Parathyroid adenoma (tissue), 2 donors: ENCODE data around the gene PALS1.

Experiments
- H2AFZ ChIP-seq: fragments of 300-600 bp; sonication (generic); one replicate; pipeline ENCODE4 v1.7.0; 2017; ENCODE audit warnings: antibody characterized with exemption, mild to moderate bottlenecking
- H3K27ac ChIP-seq: fragments of 300-600 bp; sonication (generic); one replicate; pipeline ENCODE4 v1.7.0; 2017
- H3K27me3 ChIP-seq: fragments of 300-600 bp; sonication (generic); one replicate; pipeline ENCODE4 v1.7.0; 2017; ENCODE audit warnings: low read length; ENCODE audit not compliant: control insufficient read depth, insufficient read depth
- H3K36me3 ChIP-seq: fragments of 300-600 bp; sonication (generic); one replicate; pipeline ENCODE4 v1.7.0; 2017; ENCODE audit warnings: low read length; ENCODE audit not compliant: control insufficient read depth, insufficient read depth
- H3K4me1 ChIP-seq: fragments of 300-600 bp; sonication (generic); one replicate; pipeline ENCODE4 v1.7.0; 2017; ENCODE audit warnings: control low read depth
- H3K4me2 ChIP-seq: fragments of 300-600 bp; sonication (generic); one replicate; pipeline ENCODE4 v1.7.0; 2017; ENCODE audit warnings: low read length
- H3K4me3 ChIP-seq: fragments of 300-600 bp; sonication (generic); one replicate; pipeline ENCODE4 v1.7.0; 2017; ENCODE audit warnings: low read depth, low read length
- H3K79me2 ChIP-seq: fragments of 300-600 bp; sonication (generic); one replicate; pipeline ENCODE4 v1.7.0; 2017; ENCODE audit warnings: control low read depth
- H3K9ac ChIP-seq: fragments of 300-600 bp; sonication (generic); one replicate; pipeline ENCODE4 v1.7.0; 2017; ENCODE audit warnings: mild to moderate bottlenecking
- H3K9me3 ChIP-seq: fragments of 300-600 bp; sonication (generic); one replicate; pipeline ENCODE4 v1.7.0; 2017; ENCODE audit warnings: low read length; ENCODE audit not compliant: control insufficient read depth
- TF ChIP-seq, protein P1 (sequence below): fragments of 300-600 bp; sonication (generic); IDR thresholded peaks from one replicate; pipeline ENCODE4 v1.7.0; 2017; ENCODE audit warnings: antibody characterized with exemption, mild to moderate bottlenecking
- donor health status: primary hyperparathyroidism.

Gene PALS1

DNA sequence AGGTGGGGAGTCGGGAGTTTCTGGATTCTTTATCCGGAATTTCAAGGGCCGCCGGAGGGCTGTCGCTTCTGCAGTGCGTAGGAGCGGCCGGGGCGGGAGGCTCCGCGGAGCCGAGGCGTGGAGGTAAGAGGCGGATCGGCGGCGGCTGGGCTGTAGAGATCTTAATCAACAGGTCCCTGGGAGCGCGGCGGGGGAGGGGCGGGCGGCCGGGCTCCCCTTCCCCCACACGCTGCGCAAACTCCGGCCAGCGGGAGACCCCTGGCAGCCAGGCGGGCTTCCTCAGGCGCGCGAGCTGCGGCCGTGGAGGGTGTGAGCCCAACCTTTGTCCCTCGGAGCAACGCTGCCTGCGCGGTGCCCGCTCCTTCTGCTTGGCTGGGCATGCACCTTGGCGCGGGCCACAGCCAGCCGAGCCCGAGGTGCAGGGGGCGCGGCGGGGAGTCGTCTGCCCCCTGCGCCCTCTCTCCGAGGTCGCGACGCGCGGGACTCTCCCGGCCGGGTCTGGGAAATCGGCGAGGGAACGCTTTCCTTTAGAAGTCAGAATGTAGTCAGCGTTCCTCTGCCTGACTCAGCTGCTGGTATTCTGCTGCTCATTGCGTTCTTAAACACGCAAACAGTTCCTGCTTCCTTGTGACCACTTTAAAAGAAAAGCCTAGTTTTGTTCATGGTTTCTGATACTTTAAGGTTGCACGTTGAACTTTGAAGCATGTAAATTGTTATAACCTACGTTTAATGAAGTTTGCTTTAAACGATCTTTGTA is at the start of gene PALS1:
PALS1 (plus strand) TSS at position 25 of the 757 bp plus-strand sequence. CDS start 37,736 bp downstream, outside the sequence.
- peak within 1 kb of the TSS; percentile 97 for H3K4me2 ChIP-seq
- H3K36me3 ChIP-seq: no peaks in the 10 kb centered on the region
- peak within 1 kb of the TSS; percentile 96 for H3K27ac ChIP-seq
- peak within 1 kb of the TSS; percentile 98 for H2AFZ ChIP-seq
- no peaks in the 10 kb centered on the region for H3K4me1 ChIP-seq
- TF ChIP-seq, protein P1, sequence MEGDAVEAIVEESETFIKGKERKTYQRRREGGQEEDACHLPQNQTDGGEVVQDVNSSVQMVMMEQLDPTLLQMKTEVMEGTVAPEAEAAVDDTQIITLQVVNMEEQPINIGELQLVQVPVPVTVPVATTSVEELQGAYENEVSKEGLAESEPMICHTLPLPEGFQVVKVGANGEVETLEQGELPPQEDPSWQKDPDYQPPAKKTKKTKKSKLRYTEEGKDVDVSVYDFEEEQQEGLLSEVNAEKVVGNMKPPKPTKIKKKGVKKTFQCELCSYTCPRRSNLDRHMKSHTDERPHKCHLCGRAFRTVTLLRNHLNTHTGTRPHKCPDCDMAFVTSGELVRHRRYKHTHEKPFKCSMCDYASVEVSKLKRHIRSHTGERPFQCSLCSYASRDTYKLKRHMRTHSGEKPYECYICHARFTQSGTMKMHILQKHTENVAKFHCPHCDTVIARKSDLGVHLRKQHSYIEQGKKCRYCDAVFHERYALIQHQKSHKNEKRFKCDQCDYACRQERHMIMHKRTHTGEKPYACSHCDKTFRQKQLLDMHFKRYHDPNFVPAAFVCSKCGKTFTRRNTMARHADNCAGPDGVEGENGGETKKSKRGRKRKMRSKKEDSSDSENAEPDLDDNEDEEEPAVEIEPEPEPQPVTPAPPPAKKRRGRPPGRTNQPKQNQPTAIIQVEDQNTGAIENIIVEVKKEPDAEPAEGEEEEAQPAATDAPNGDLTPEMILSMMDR: no peak
- peak within 1 kb of the TSS; percentile 89 for H3K4me3 ChIP-seq
- no peaks in the 10 kb centered on the region for H3K27me3 ChIP-seq
- H3K9me3 ChIP-seq: no peaks in the 10 kb centered on the region
- peak within 1 kb of the TSS; percentile 82 for H3K9ac ChIP-seq
- H3K79me2 ChIP-seq: no peaks in the 10 kb centered on the region

DNA sequence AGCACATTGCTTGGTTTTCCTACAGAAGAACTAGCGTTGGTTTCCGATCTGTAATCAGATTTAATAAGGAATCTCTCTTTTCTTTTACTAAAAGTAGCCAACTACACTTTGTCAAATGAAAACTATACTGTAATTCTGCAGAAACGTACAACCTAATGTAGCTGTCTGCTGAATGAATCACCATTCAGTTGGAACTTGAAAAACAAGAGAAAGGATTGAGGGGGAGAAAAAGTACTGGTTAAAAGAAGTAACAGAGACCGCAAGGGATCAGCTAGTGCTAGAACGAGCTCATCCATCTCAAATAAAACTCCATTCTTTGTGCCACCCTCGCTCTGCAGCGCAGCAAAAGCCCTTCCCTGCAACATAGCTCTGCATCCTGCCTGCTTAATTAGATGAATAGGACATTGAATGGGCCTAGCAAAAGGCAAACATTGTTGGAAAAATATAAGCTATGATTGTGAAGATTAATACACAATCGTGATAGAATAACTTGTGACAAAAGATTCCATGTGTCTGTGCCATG is 49.4 kb upstream of the PALS1 start:
- TF ChIP-seq, protein P1: no peak
- H3K27ac ChIP-seq: no peak overlapping the region
- no peak overlapping the region for H3K9ac ChIP-seq
- no peak overlapping the region for H3K4me2 ChIP-seq
- H3K4me3 ChIP-seq: no peak overlapping the region
- no peaks in the 10 kb centered on the region for H3K27me3 ChIP-seq
- no peak overlapping the region for H2AFZ ChIP-seq
- H3K79me2 ChIP-seq: no peaks in the 10 kb centered on the region
- H3K9me3 ChIP-seq: no peaks in the 10 kb centered on the region
- H3K36me3 ChIP-seq: no peaks in the 10 kb centered on the region
- H3K4me1 ChIP-seq: no peaks in the 10 kb centered on the region

DNA sequence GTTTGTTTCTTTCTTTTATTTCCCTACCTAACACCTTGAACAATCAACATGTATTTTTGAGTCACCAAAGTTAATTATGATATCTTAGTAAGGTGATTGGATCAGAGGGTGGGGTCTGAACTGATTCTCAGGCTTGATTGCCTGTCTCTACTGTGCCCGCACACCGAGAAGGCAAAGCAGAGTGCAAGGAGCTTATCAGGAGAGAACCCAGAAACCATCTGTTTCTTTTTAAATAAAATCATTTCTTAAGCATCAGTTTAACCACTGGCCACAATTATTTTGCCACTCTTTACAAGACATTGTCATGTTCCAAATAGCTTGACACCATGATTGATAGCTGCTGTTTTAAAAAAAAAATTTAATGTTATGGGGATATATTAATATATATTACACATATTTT is 48.9 kb upstream of the PALS1 start:
- H3K4me2 ChIP-seq: no peak overlapping the region
- no peaks in the 10 kb centered on the region for H3K36me3 ChIP-seq
- H3K27ac ChIP-seq: no peak overlapping the region
- no peak overlapping the region for H3K4me3 ChIP-seq
- no peaks in the 10 kb centered on the region for H3K27me3 ChIP-seq
- no peaks in the 10 kb centered on the region for H3K4me1 ChIP-seq
- H3K9ac ChIP-seq: no peak overlapping the region
- H3K79me2 ChIP-seq: no peaks in the 10 kb centered on the region
- TF ChIP-seq, protein P1: no peak
- H2AFZ ChIP-seq: no peak overlapping the region
- no peaks in the 10 kb centered on the region for H3K9me3 ChIP-seq

DNA sequence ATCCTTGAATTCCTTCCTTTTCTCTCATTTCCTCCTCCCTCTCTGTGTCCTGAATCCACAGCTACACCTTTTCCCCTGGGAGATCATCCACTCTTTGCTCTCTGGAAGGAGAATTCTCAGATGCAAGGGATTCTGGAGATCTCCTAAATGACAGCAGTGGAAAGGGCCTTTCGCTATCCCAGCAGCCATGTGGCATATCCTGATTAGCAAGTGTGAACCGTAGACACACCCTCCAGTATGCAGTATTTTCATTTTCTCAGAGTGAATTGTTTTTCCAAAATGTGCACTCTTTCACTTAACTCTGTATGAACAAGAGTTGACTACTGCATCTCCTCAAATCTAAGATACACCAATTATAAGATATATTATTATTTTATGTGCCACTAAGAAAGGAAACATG is 46.0 kb upstream of the PALS1 start:
- Histone ChIP-seq H3K4me3 (no peak overlapping the region), H3K4me2 (no peak overlapping the region), H3K27me3 (no peaks in the 10 kb centered on the region), H2AFZ (no peak overlapping the region), H3K4me1 (no peaks in the 10 kb centered on the region), H3K9ac (no peak overlapping the region), H3K27ac (no peak overlapping the region), H3K9me3 (no peaks in the 10 kb centered on the region), H3K79me2 (no peaks in the 10 kb centered on the region), H3K36me3 (no peaks in the 10 kb centered on the region)
- TF ChIP-seq, protein P1: no peak

DNA sequence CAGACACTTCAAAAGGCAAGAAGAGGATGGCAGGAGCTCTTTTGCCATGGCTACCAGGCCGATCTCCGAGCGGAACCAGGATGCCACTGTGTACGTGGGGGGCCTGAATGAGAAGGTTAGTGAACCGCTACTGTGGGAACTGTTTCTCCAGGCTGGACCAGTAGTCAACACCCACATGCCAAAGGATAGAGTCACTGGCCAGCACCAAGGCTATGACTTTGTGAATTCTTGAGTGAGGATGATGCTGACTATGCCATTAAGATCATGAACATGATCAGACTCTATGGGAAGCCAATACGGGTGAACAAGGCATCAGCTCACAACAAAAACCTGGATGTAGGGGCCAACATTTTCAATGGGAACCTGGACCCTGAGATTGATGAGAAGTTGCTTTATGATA is 42.2 kb upstream of the PALS1 start:
- Histone ChIP-seq H3K9me3 (no peaks in the 10 kb centered on the region), H3K27ac (no peak overlapping the region), H3K79me2 (no peaks in the 10 kb centered on the region), H3K4me3 (no peak overlapping the region), H3K9ac (no peak overlapping the region), H3K36me3 (no peaks in the 10 kb centered on the region), H3K4me1 (no peaks in the 10 kb centered on the region), H3K27me3 (no peaks in the 10 kb centered on the region), H3K4me2 (no peak overlapping the region), H2AFZ (no peak overlapping the region)
- TF ChIP-seq, protein P1: no peak
